ENCODE measurements around the gene SHB.

GRCh38 chr9:37902131-37902530 lies 166.9 kb downstream of the SHB start:
- TF ChIP-seq ZNF121 (tag by site-specific recombination; IDR thresholded peaks at IDR 0.05), result no peak
- TF ChIP-seq ZNF654 (tag by site-specific recombination; IDR thresholded peaks at IDR 0.05; ENCODE audit: low read depth), result no peak
- TF ChIP-seq TCF7L2 (IDR thresholded peaks at IDR 0.05; ENCODE audit: borderline replicate concordance, low read depth, low read length), result no peak
- no peak for TF ChIP-seq ZNF585B (tag by site-specific recombination; IDR thresholded peaks at IDR 0.05)
- TF ChIP-seq MEIS1 (CRISPR knock-in tag; IDR thresholded peaks at IDR 0.05; ENCODE audit: borderline replicate concordance), result no peak
- no peak for TF ChIP-seq ZNF677 (tag by site-specific recombination; IDR thresholded peaks at IDR 0.05)
- no peak for TF ChIP-seq CTCF (tag by site-specific recombination; IDR thresholded peaks at IDR 0.05)
- TF ChIP-seq ZNF10 (tag by site-specific recombination; IDR thresholded peaks at IDR 0.05), result no peak
- no peak for TF ChIP-seq ZSCAN4 (tag by site-specific recombination; IDR thresholded peaks at IDR 0.05)
- TF ChIP-seq ZNF580 (tag by site-specific recombination; IDR thresholded peaks at IDR 0.05), result no peak
- no peak for TF ChIP-seq REST (tag by site-specific recombination; IDR thresholded peaks at IDR 0.05)
- no peak for TF ChIP-seq GFI1B (tag by site-specific recombination; IDR thresholded peaks at IDR 0.05)
- TF ChIP-seq ZNF561 (tag by site-specific recombination; IDR thresholded peaks at IDR 0.05; ENCODE audit: borderline replicate concordance), result no peak
